Smooth muscle cell (in vitro differentiated cells): Measurements from ENCODE around the gene CACUL1. TPM values are rescaled to one million over a fixed set of nuclear protein-coding genes. Genes with fewer than 3 reads are reported as not detected.

ENCODE experiments used
- DNase-seq: peaks from one replicate; lab custom pipeline; 2025; ENCODE audit not compliant: unreplicated experiment; lab: John Stamatoyannopoulos, UW
- H2AFZ ChIP-seq: fragments of 200-600 bp; sonication (generic); 2 replicates; pipeline ENCODE4 v1.6.0; 2016; ENCODE audit warnings: antibody characterized with exemption, low read depth, mild to moderate bottlenecking
- H3F3A ChIP-seq: fragments of 200-600 bp; sonication (generic); 2 replicates; pipeline ENCODE4 v1.6.0; 2017; ENCODE audit warnings: antibody characterized with exemption, low read depth
- H3K27ac ChIP-seq: fragments of 200-600 bp; sonication (generic); 2 replicates; pipeline ENCODE4 v1.5.1; 2016; ENCODE audit warnings: low read depth, mild to moderate bottlenecking
- H3K27me3 ChIP-seq: fragments of 200-600 bp; sonication (generic); 2 replicates; pipeline ENCODE4 v1.6.1; 2016; ENCODE audit warnings: low read depth, mild to moderate bottlenecking
- H3K36me3 ChIP-seq: fragments of 200-600 bp; sonication (generic); 2 replicates; pipeline ENCODE4 v1.5.1; 2016; ENCODE audit warnings: low read depth
- H3K4me1 ChIP-seq: fragments of 200-600 bp; sonication (generic); 2 replicates; pipeline ENCODE4 v1.5.1; 2016; ENCODE audit warnings: low read depth
- H3K4me2 ChIP-seq: fragments of 200-600 bp; sonication (generic); 2 replicates; pipeline ENCODE4 v1.6.0; 2016; ENCODE audit warnings: mild to moderate bottlenecking
- H3K4me3 ChIP-seq: fragments of 200-600 bp; sonication (generic); 2 replicates; pipeline ENCODE4 v1.5.1; 2016; ENCODE audit warnings: mild to moderate bottlenecking
- H3K79me2 ChIP-seq: fragments of 200-600 bp; sonication (generic); 2 replicates; pipeline ENCODE4 v1.6.0; 2016; ENCODE audit warnings: low read depth, mild to moderate bottlenecking
- H3K9ac ChIP-seq: fragments of 200-600 bp; sonication (generic); 2 replicates; pipeline ENCODE4 v1.6.0; 2016; ENCODE audit warnings: low read depth
- H3K9me3 ChIP-seq: fragments of 200-600 bp; sonication (generic); replicated peaks from 2 replicates; pipeline ENCODE4 v1.5.1; 2016; ENCODE audit warnings: low read depth
- H4K20me1 ChIP-seq: fragments of 200-600 bp; sonication (generic); 2 replicates; pipeline ENCODE4 v1.6.0; 2016; ENCODE audit warnings: low read depth
- CTCF ChIP-seq: fragments of 200-600 bp; sonication (generic); IDR thresholded peaks from 2 replicates; pipeline ENCODE4 v1.5.1; 2017; ENCODE audit warnings: borderline replicate concordance, mild to moderate bottlenecking, antibody characterized with exemption; ENCODE audit not compliant: insufficient read depth, poor library complexity, severe bottlenecking
- WGBS: methylation state at CpG from one replicate; pipeline ENCODE4 v1.1.7; 2016; ENCODE audit warnings: low lambda C conversion rate; 5-methylcytosine and 5-hydroxymethylcytosine counted together
- polyA plus RNA-seq: library from polyadenylated mRNA; unstranded; fragments of >200 nt; fragmentation: Nextera tagmentation; extraction: Ambion mirVana; gene quantifications from 2 replicates; pipeline ENCODE4 v1.2.1, GENCODE V29; 2016
- total RNA-seq: library from RNA; depleted of rRNA; stranded (reverse); fragments of >200 nt; gene quantifications from 2 replicates; pipeline ENCODE4 v1.2.3, GENCODE V29; 2014

CACUL1 gene
- total and polyA plus RNA-seq, 2 experiments from 2014 or later, result 24.8 to 25.6 TPM

DNA sequence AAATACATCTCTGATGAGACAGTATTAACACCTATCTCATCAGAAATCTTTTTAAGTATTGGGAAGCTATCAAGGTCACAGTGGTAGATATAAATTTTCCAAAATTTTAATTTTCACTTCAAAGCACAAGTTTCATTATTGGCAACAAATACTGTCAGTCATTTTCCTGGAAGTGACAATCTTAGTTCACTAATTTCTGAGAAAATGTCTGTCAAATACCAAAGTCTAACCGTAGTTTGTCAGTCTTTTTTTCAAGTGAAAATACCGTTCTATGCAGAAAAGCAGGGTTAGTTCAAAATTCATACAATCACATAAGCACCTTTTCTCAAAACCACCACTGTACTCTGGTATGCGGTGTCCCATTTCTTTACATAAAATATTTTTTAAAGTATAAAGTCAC is 40.4 kb downstream of the CACUL1 start:
- Histone ChIP-seq H3K4me2 (no peak overlapping the region), H3K27me3 (no peaks in the 10 kb centered on the region), H3K27ac (no peak overlapping the region), H3K4me3 (no peak overlapping the region), H3K4me1 (no peaks in the 10 kb centered on the region), H3K9ac (no peak overlapping the region), H3K9me3 (no peaks in the 10 kb centered on the region), H4K20me1 (peaks cover 94% of the 10 kb centered on the region), H3K79me2 (peaks cover 21% of the 10 kb centered on the region), H3F3A (no peaks in the 10 kb centered on the region), H3K36me3 (peaks cover 2% of the 10 kb centered on the region), H2AFZ (no peak overlapping the region)
- TF ChIP-seq CTCF, result no peak
- DNase-seq, result no peak
- over 99% methylated on average over 3 of the region's 3 CpGs for WGBS

GRCh38 chr10:118712930-118713634 is 41.7 kb downstream of the CACUL1 start:
- Histone ChIP-seq H3K36me3 (peaks cover 2% of the 10 kb centered on the region), H4K20me1 (peaks cover 95% of the 10 kb centered on the region), H3K4me2 (no peak overlapping the region), H3K27ac (no peak overlapping the region), H3K4me3 (no peak overlapping the region), H3K27me3 (no peaks in the 10 kb centered on the region), H3K9ac (no peak overlapping the region), H3K9me3 (no peaks in the 10 kb centered on the region), H2AFZ (no peak overlapping the region), H3F3A (no peaks in the 10 kb centered on the region), H3K4me1 (no peaks in the 10 kb centered on the region), H3K79me2 (peaks cover 22% of the 10 kb centered on the region)
- no peak for TF ChIP-seq CTCF
- no peak for DNase-seq
- WGBS, result 92% methylated on average over 14 of the region's 14 CpGs

GRCh38 chr10:118712080-118712479 is 42.7 kb downstream of the CACUL1 start:
- H3K27me3 ChIP-seq, result no peaks in the 10 kb centered on the region
- H3F3A ChIP-seq, result no peaks in the 10 kb centered on the region
- H3K4me1 ChIP-seq, result no peaks in the 10 kb centered on the region
- H4K20me1 ChIP-seq, result peaks cover 91% of the 10 kb centered on the region
- no peak overlapping the region for H2AFZ ChIP-seq
- H3K9me3 ChIP-seq, result no peaks in the 10 kb centered on the region
- peaks cover 2% of the 10 kb centered on the region for H3K36me3 ChIP-seq
- no peak for TF ChIP-seq CTCF
- no peak for DNase-seq
- H3K4me3 ChIP-seq, result no peak overlapping the region
- no peak overlapping the region for H3K9ac ChIP-seq
- H3K4me2 ChIP-seq, result no peak overlapping the region
- H3K79me2 ChIP-seq, result peaks cover 28% of the 10 kb centered on the region
- no peak overlapping the region for H3K27ac ChIP-seq
- WGBS, result 95% methylated on average over 7 of the region's 7 CpGs

DNA sequence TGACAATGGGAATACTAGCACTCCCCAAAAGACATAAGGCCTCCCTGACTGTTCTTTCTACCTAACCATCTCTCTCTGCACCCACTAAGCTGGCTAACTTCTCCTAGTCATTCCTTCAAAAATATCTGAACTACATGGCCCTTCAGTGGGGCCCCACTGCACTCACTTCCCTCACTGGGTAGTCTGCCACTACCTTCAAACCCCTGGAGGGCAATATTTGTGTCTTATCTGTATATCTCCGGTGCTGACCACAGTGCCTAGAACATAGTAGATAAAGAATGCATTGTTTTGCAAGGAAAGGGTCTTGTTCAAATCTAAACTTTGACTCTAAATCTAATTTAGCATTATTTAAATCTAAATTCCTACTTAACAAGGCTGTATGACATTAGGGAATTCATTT is 44.3 kb downstream of the CACUL1 start:
- DNase-seq, result no peak
- no peak overlapping the region for H3K9ac ChIP-seq
- no peak overlapping the region for H3K4me3 ChIP-seq
- H4K20me1 ChIP-seq, result peaks cover 91% of the 10 kb centered on the region
- no peak overlapping the region for H2AFZ ChIP-seq
- peaks cover 31% of the 10 kb centered on the region for H3K79me2 ChIP-seq
- WGBS, result 77% methylated on average over 1 of the region's 1 CpG
- H3F3A ChIP-seq, result no peaks in the 10 kb centered on the region
- no peak overlapping the region for H3K4me2 ChIP-seq
- TF ChIP-seq CTCF, result no peak
- H3K27me3 ChIP-seq, result no peaks in the 10 kb centered on the region
- no peaks in the 10 kb centered on the region for H3K36me3 ChIP-seq
- H3K9me3 ChIP-seq, result no peaks in the 10 kb centered on the region
- no peaks in the 10 kb centered on the region for H3K4me1 ChIP-seq
- H3K27ac ChIP-seq, result no peak overlapping the region
